GM21423 (cell line): Measurements from ENCODE around the gene RASAL1.

Experiments
- ATAC-seq: cut with Tn5 transposase; IDR thresholded peaks from one replicate; pipeline ENCODE4 v1.9.1; 2021; ENCODE audit warnings: mild to moderate bottlenecking, moderate library complexity; ENCODE audit not compliant: unreplicated experiment

Gene RASAL1

GRCh38 chr12:113135178-113136127 is at the start of gene RASAL1:
TSS of gene RASAL1 (minus strand) at chr12:113135761. CDS start at chr12:113135462, 299 bp downstream.
- ATAC-seq, result no peak

- peak; percentile 77 for ATAC-seq
Measured at GRCh38 chr12:113184900-113185179, 49.3 kb upstream of the RASAL1 start.

- ATAC-seq, result peak; percentile 41
Measured at GRCh38 chr12:113184098-113184899, 48.7 kb upstream of the RASAL1 start.

GRCh38 chr12:113183030-113183589 is 47.5 kb upstream of the RASAL1 start:
- no peak for ATAC-seq

GRCh38 chr12:113181975-113182374 is 46.4 kb upstream of the RASAL1 start:
- ATAC-seq, result no peak

- no peak for ATAC-seq
Measured at GRCh38 chr12:113180333-113180732, 44.8 kb upstream of the RASAL1 start.

- no peak for ATAC-seq
Measured at GRCh38 chr12:113179023-113179422, 43.5 kb upstream of the RASAL1 start.

GRCh38 chr12:113174461-113175384 is 39.2 kb upstream of the RASAL1 start:
- no peak for ATAC-seq

- peak; percentile 72 for ATAC-seq
Measured at GRCh38 chr12:113173081-113173698, 37.6 kb upstream of the RASAL1 start.

GRCh38 chr12:113172185-113172584 is 36.6 kb upstream of the RASAL1 start:
- no peak for ATAC-seq

GRCh38 chr12:113171543-113171942 is 36.0 kb upstream of the RASAL1 start:
- ATAC-seq, result no peak

GRCh38 chr12:113170926-113171325 is 35.4 kb upstream of the RASAL1 start:
- ATAC-seq, result no peak

- no peak for ATAC-seq
Measured at GRCh38 chr12:113170457-113170856, 34.9 kb upstream of the RASAL1 start.

GRCh38 chr12:113169697-113170096 is 34.1 kb upstream of the RASAL1 start:
- no peak for ATAC-seq

- ATAC-seq, result no peak
Measured at GRCh38 chr12:113167868-113168267, 32.3 kb upstream of the RASAL1 start.

- ATAC-seq, result no peak
Measured at GRCh38 chr12:113165521-113166450, 30.2 kb upstream of the RASAL1 start.

- no peak for ATAC-seq
Measured at GRCh38 chr12:113164014-113164413, 28.5 kb upstream of the RASAL1 start.

GRCh38 chr12:113163030-113163360 is 27.4 kb upstream of the RASAL1 start:
- ATAC-seq, result no peak
